GM19452 (cell line): Measurements from ENCODE around the gene ATM.
A peak's percentile ranks its signal among the peaks of the same experiment; 100 is the strongest.

ENCODE experiments used
- ATAC-seq: cut with Tn5 transposase; IDR thresholded peaks from one replicate; pipeline ENCODE4 v1.9.1; 2021; ENCODE audit not compliant: unreplicated experiment

The ATM gene, protein sequence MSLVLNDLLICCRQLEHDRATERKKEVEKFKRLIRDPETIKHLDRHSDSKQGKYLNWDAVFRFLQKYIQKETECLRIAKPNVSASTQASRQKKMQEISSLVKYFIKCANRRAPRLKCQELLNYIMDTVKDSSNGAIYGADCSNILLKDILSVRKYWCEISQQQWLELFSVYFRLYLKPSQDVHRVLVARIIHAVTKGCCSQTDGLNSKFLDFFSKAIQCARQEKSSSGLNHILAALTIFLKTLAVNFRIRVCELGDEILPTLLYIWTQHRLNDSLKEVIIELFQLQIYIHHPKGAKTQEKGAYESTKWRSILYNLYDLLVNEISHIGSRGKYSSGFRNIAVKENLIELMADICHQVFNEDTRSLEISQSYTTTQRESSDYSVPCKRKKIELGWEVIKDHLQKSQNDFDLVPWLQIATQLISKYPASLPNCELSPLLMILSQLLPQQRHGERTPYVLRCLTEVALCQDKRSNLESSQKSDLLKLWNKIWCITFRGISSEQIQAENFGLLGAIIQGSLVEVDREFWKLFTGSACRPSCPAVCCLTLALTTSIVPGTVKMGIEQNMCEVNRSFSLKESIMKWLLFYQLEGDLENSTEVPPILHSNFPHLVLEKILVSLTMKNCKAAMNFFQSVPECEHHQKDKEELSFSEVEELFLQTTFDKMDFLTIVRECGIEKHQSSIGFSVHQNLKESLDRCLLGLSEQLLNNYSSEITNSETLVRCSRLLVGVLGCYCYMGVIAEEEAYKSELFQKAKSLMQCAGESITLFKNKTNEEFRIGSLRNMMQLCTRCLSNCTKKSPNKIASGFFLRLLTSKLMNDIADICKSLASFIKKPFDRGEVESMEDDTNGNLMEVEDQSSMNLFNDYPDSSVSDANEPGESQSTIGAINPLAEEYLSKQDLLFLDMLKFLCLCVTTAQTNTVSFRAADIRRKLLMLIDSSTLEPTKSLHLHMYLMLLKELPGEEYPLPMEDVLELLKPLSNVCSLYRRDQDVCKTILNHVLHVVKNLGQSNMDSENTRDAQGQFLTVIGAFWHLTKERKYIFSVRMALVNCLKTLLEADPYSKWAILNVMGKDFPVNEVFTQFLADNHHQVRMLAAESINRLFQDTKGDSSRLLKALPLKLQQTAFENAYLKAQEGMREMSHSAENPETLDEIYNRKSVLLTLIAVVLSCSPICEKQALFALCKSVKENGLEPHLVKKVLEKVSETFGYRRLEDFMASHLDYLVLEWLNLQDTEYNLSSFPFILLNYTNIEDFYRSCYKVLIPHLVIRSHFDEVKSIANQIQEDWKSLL (N-terminal part only)

DNA sequence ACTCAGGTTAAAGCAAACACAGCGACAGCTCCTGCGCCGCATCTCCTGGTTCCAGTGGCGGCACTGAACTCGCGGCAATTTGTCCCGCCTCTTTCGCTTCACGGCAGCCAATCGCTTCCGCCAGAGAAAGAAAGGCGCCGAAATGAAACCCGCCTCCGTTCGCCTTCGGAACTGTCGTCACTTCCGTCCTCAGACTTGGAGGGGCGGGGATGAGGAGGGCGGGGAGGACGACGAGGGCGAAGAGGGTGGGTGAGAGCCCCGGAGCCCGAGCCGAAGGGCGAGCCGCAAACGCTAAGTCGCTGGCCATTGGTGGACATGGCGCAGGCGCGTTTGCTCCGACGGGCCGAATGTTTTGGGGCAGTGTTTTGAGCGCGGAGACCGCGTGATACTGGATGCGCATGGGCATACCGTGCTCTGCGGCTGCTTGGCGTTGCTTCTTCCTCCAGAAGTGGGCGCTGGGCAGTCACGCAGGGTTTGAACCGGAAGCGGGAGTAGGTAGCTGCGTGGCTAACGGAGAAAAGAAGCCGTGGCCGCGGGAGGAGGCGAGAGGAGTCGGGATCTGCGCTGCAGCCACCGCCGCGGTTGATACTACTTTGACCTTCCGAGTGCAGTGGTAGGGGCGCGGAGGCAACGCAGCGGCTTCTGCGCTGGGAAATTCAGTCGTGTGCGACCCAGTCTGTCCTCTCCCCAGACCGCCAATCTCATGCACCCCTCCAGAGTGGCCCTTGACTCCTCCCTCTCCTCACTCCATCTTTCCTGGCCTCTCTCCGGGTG is at the start of gene ATM, which contains the start of gene NPAT:
Gene ATM, plus strand, starts transcription at position 494 of the 774 bp plus-strand sequence. CDS start 4,558 bp downstream, outside the sequence.
Gene NPAT, minus strand, starts transcription at position 65 of the 774 bp plus-strand sequence. CDS start 102 bp downstream, outside the sequence.
- ATAC-seq: peak; percentile 75

GRCh38 chr11:108177570-108177969 is 45.3 kb upstream of the ATM start:
- ATAC-seq: no peak

DNA sequence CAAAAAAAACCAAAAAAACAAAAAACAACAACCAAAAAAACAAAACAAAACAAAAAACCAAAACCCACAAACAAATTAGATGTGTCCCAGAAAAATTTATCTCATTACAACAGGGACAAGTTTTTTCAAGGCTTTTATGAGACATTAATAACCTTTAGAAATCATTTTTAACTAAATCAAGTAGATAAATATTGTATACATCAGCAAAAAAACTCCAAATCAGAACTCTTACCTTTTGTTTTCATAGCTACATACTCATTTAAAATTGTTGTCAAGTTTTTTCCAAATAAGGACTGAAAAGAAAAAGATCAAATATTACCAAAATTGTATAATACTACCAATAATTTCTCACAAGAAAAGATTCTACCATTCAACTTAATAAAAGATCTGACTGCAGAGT is 29.1 kb upstream of the ATM start:
- no peak for ATAC-seq

GRCh38 chr11:108196901-108197300 is 26.0 kb upstream of the ATM start:
- ATAC-seq: no peak

GRCh38 chr11:108197351-108197750 is 25.5 kb upstream of the ATM start:
- no peak for ATAC-seq

DNA sequence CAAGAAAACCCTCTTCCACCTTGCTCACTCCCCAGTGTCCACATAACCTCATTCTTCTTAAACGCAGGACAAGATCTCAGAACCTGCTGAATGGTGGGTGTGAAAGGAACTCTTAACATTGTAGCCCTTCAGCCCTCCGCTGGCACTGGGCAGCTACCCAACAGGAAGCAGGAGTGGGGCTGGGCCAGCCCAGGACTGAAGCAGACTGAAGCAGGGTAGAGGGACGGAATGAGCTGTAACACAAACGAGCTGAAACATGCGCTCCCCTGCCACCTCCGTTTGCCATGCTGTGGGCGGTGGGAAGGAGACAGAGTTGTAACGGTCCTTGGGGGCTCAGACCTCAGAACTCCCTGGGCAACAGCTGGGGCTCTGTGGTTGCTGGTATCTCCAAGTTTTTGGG is 24.0 kb upstream of the ATM start:
- no peak for ATAC-seq

GRCh38 chr11:108199446-108200321 is 23.2 kb upstream of the ATM start:
- peak; percentile 57 for ATAC-seq

GRCh38 chr11:108203075-108203474 is 19.8 kb upstream of the ATM start:
- no peak for ATAC-seq

DNA sequence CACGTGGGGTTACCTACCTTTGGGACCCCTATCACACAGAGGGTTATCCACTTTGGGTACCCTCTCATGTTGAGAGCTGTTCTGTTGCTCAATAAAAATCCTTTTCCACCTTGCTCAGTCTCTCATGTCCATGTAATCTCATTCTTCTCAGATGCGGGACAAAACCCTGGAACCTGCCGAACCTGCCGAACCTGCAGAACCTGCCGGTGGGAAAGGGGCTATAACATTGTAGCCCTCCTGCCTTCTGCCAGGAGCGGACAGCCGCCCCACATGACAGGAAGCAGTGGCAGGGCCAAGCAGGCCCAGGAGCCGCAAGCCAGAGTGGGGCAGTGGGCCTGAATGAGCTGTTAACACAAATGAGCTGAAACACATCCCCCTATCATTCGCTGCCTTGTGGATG is 18.5 kb upstream of the ATM start:
- ATAC-seq: no peak

DNA sequence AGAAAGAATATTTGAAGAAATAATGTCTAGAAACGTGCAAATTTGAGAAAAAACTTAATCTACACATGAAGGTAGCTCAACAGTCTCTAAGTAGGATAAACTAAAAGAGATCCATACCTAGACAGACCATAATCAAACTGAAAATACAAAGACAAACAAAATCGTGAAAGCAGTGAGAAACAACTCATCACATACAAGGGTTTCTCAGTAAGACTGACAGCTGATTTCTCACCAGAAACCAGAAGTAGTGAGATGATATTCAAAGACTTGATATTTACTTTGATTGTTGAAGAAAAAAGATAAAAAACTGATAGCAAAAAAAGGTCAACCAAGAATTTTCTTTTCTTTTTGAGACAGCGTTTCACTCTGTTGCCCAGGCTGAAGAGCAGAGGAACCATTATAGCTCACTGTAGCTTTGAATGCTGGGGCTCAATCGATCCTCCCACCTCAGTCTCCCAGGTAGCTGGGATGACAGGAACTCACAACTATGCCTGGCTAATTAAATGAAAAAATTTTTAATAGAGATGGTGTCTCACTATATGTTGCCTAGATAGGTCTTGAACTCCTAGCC is 17.9 kb upstream of the ATM start:
- no peak for ATAC-seq

DNA sequence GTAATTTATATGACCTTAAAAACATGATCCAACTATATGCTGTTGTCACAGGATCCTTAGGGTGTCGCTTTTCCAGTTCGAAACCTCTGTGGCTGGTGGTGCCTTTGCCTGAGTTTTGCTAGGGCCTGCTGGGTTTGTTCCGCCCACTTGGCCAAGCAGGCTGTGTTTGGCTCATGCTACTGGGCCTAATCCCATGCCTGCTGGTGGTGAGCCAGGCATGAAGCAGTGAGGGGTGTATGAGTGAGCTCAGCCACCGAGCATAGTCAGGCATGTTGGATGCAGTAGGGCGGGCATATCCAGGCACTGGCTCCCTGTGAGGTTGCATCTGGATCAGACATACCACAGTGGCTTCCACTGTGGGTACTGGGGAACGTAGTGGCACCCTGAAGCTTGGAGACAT is 16.7 kb upstream of the ATM start:
- ATAC-seq: no peak

GRCh38 chr11:108206969-108207682 is 15.7 kb upstream of the ATM start:
- ATAC-seq: no peak

GRCh38 chr11:108207683-108208060 is 15.2 kb upstream of the ATM start:
- ATAC-seq: no peak

DNA sequence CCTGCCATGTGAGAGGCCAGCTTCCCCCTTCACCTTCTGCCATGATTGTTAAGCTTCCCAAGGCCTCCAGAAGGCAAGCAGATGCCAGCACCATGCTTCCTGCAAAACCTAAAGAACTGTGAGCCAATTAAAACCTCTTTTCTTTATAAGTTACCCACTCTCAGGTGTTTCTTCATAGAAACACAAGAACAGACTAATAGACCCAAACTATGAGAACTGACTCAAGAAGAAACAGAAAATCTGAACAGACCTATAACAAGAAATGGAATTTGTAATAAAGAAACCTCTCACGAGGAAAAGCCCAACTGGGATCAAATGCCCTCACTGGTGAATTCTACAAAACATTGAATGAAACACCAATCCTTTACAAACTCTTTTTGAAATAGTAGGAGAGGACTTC is 12.4 kb upstream of the ATM start:
- no peak for ATAC-seq

DNA sequence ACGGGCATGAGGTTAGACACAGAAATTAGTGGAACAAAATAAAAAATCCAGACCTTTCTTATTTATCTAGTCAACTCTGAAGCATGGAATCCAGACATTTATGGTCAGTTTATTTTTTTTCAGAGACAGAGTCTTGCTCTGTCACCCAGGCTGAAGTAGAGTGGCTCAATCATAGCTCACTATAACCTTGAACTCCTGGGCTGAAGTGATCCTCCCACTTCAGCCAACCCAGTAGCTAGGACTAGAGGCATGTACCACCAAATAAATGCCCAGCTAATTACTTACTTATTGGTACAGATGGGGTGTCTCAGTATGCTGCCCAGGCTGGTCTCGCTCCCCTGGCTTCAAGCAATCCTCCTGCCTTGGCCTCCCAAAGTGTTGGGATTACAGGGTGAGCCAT is 9.1 kb upstream of the ATM start:
- ATAC-seq: no peak

- no peak for ATAC-seq
These were observed 5.9 kb upstream of the ATM start for GRCh38 chr11:108216988-108217387.

- no peak for ATAC-seq
These were observed 4.4 kb upstream of the ATM start for GRCh38 chr11:108218455-108218854.
